GM12872 (cell line): ENCODE results near the gene F7.
A peak's percentile ranks its signal among the peaks of the same experiment; 100 is the strongest.

Experiments
- CTCF ChIP-seq: IDR thresholded peaks from 3 replicates; pipeline ENCODE4 v1.5.1; 2011; ENCODE audit warnings: low read depth, mild to moderate bottlenecking, low read length, moderate library complexity; ENCODE audit not compliant: insufficient read depth

The F7 gene

GRCh38 chr13:113121183-113121927 lies 15.8 kb downstream of the F7 start:
- TF ChIP-seq CTCF, result no peak

- no peak for TF ChIP-seq CTCF
These were observed 16.4 kb downstream of the F7 start for GRCh38 chr13:113121928-113122471.

- no peak for TF ChIP-seq CTCF
These were observed 17.1 kb downstream of the F7 start, which contains the start of gene F10 for GRCh38 chr13:113122550-113123225. Gene F10 (plus strand): TSS chr13:113122799. CDS start chr13:113122856, 57 bp downstream.

GRCh38 chr13:113123226-113124201 lies 17.9 kb downstream of the F7 start:
- TF ChIP-seq CTCF, result peak; percentile 38; the same call in 1 of the 3 replicates

- no peak for TF ChIP-seq CTCF
These were observed 18.8 kb downstream of the F7 start for GRCh38 chr13:113124211-113124970.

- no peak for TF ChIP-seq CTCF
These were observed 20.1 kb downstream of the F7 start for GRCh38 chr13:113125506-113126264.
